Tibial nerve (tissue), 4 donors: ENCODE results near the gene MTX3.

Source experiments
- EP300 ChIP-seq, 2 donors: sonication (generic); formaldehyde crosslinking; IDR thresholded peaks; one replicate each; pipeline ENCODE4 v1.6.1; 2017; ENCODE audit warnings: antibody characterized with exemption in 2 of 2, mild to moderate bottlenecking in 1 of 2
- POLR2A ChIP-seq, 2 donors: fragments of 450-650 bp; IDR thresholded peaks; one replicate each; pipeline ENCODE4 v1.6.1; 2017; ENCODE audit warnings: antibody characterized with exemption in 2 of 2, mild to moderate bottlenecking in 2 of 2, moderate library complexity in 2 of 2
- TF ChIP-seq, protein P1 (sequence below), 5 experiments: fragments of 200-600 bp in 3 of 5; fragments of 450-650 bp in 2 of 5; sonication (generic) in 3 of 5; IDR thresholded peaks; one replicate each; pipeline ENCODE4 v1.5.1; 2016 to 2019; ENCODE audit warnings: antibody characterized with exemption in 5 of 5, mild to moderate bottlenecking in 3 of 5, moderate library complexity in 2 of 5

DNA sequence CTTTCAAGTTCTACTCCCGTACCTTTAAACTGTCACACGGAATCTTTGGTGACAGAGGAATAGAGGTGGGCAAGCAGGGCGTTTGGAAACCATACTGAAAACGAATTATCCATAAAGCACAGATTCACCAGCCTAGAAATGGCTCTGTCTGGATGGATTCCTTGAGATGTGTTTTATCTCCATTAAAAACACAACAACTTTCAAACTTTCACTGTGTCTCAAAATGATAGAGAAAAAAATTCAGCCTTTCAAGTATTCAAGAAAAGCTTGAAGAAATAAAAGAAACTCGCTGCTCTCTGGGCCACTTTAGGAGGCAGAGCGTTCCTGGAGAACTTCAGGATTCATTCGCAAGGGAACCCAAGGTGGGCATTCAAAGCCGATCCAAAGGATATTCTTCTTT, 43.5 kb upstream of the MTX3 start:
- TF ChIP-seq, protein P1, sequence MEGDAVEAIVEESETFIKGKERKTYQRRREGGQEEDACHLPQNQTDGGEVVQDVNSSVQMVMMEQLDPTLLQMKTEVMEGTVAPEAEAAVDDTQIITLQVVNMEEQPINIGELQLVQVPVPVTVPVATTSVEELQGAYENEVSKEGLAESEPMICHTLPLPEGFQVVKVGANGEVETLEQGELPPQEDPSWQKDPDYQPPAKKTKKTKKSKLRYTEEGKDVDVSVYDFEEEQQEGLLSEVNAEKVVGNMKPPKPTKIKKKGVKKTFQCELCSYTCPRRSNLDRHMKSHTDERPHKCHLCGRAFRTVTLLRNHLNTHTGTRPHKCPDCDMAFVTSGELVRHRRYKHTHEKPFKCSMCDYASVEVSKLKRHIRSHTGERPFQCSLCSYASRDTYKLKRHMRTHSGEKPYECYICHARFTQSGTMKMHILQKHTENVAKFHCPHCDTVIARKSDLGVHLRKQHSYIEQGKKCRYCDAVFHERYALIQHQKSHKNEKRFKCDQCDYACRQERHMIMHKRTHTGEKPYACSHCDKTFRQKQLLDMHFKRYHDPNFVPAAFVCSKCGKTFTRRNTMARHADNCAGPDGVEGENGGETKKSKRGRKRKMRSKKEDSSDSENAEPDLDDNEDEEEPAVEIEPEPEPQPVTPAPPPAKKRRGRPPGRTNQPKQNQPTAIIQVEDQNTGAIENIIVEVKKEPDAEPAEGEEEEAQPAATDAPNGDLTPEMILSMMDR (IDR thresholded peaks at IDR 0.05) = no peak
- TF ChIP-seq POLR2A (IDR thresholded peaks at IDR 0.05) = no peak
- no peak for TF ChIP-seq EP300 (IDR thresholded peaks at IDR 0.05)
